Measurements from ENCODE around the gene MAP3K13. TPM values are rescaled to one million over a fixed set of nuclear protein-coding genes. Genes with fewer than 3 reads are reported as not detected.

The MAP3K13 gene
- total RNA-seq, 1 experiment from 2014 or later: 10.6 TPM

DNA sequence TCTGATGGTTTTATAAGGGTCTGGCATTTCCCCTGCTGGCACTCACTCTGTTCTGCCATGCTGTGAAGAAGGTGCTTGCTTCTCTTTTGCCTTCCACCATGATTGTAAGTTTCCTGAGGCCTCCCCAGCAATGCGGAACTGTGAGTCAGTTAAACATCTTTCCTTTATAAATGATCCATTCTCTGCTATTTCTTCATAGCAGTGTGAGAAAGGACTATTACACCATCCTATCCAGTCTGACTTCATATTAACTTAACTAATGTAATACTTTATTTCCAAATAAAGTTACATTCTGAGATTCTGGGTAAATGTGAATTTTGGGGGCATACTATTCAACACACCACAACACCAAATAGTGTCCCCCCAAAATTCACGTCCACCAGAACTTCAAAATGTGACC, 22.2 kb upstream of the MAP3K13 start:
- H3K4ac ChIP-seq (ENCODE audit: low read depth, low read length): no peak overlapping the region

More for the DNA sequence above, 22.2 kb upstream of the MAP3K13 start:
- H3K36me3 Mint-ChIP-seq (ENCODE audit: insufficient read depth in 1 of 3, low read depth in 3 of 3): no peaks in the 10 kb centered on the region; a peak in 1 of 7 replicates
- Histone ChIP-seq H4K8ac (replicated peaks; ENCODE audit: insufficient read length, low read depth, low read length) (no peak overlapping the region), H2BK120ac (ENCODE audit: low read depth, low read length, poor library complexity, severe bottlenecking) (no peak overlapping the region), H2BK15ac (ENCODE audit: low read depth, low read length) (no peak overlapping the region), H3K9me3 (ENCODE audit: control insufficient read depth, low read depth, low read length) (no peaks in the 10 kb centered on the region), H3T11ph (ENCODE audit: low read length) (no peak overlapping the region), H3K79me2 (ENCODE audit: insufficient read depth, low read length) (no peaks in the 10 kb centered on the region), H3K27me3 (ENCODE audit: insufficient read depth, low read length) (no peaks in the 10 kb centered on the region), H3K4me2 (ENCODE audit: insufficient read depth, insufficient read length, low read length) (no peak overlapping the region), H2AK5ac (ENCODE audit: insufficient read length, low read length) (no peak overlapping the region), H3K79me1 (ENCODE audit: insufficient read depth, low read depth, low read length, poor library complexity, severe bottlenecking) (no peaks in the 10 kb centered on the region), H3K23ac (ENCODE audit: insufficient read length, low read depth, low read length) (no peak overlapping the region), H4K20me1 (ENCODE audit: control insufficient read depth, insufficient read depth, insufficient read length) (no peaks in the 10 kb centered on the region), H3K18ac (ENCODE audit: insufficient read length, low read depth, low read length) (no peak overlapping the region), H3K14ac (ENCODE audit: insufficient read depth, low read length) (no peak overlapping the region), H2BK20ac (ENCODE audit: low read depth, low read length, poor library complexity, severe bottlenecking) (no peak overlapping the region), H4K91ac (ENCODE audit: insufficient read length, low read depth, low read length) (no peak overlapping the region), H2AFZ (ENCODE audit: low read length) (no peak overlapping the region), H3K23me2 (ENCODE audit: insufficient read length, low read depth, low read length, poor library complexity, severe bottlenecking) (no peaks in the 10 kb centered on the region), H2BK5ac (ENCODE audit: insufficient read length, low read length) (no peak overlapping the region), H3K56ac (ENCODE audit: insufficient read length, low read depth, low read length) (no peak overlapping the region), H3K4me1 (ENCODE audit: insufficient read depth, low read length) (no peaks in the 10 kb centered on the region), H4K5ac (ENCODE audit: insufficient read length, low read depth, low read length) (no peak overlapping the region), H2BK12ac (ENCODE audit: insufficient read length, low read depth, low read length) (no peak overlapping the region), H3K9ac (ENCODE audit: extremely low read depth, insufficient read length, low read length) (no peak overlapping the region), H3K27ac (ENCODE audit: insufficient read length, low read depth, low read length) (no peak overlapping the region)
- TF ChIP-seq, protein P1, sequence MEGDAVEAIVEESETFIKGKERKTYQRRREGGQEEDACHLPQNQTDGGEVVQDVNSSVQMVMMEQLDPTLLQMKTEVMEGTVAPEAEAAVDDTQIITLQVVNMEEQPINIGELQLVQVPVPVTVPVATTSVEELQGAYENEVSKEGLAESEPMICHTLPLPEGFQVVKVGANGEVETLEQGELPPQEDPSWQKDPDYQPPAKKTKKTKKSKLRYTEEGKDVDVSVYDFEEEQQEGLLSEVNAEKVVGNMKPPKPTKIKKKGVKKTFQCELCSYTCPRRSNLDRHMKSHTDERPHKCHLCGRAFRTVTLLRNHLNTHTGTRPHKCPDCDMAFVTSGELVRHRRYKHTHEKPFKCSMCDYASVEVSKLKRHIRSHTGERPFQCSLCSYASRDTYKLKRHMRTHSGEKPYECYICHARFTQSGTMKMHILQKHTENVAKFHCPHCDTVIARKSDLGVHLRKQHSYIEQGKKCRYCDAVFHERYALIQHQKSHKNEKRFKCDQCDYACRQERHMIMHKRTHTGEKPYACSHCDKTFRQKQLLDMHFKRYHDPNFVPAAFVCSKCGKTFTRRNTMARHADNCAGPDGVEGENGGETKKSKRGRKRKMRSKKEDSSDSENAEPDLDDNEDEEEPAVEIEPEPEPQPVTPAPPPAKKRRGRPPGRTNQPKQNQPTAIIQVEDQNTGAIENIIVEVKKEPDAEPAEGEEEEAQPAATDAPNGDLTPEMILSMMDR (conservative IDR thresholded peaks at IDR 0.05): no peak
- peaks cover 4% of the 10 kb centered on the region for H3K27me3 Mint-ChIP-seq (ENCODE audit: low read depth)
- no peak for DNase-seq
- no peaks in the 10 kb centered on the region for H3K4me1 Mint-ChIP-seq
- H3K4me3 Mint-ChIP-seq: no peak overlapping the region
- H3K27ac Mint-ChIP-seq: no peak overlapping the region
- peaks cover 5% of the 10 kb centered on the region in 2 experiments; a peak in 3 of 5 replicates for H3K9me3 Mint-ChIP-seq
- WGBS (ENCODE audit: extremely low coverage, insufficient read length, low lambda C conversion rate): no CpG with 5 or more reads among the region's 2 CpGs

Data from H9 (cell line).